K562 (cell line): Measurements from ENCODE around the gene STAB2.

Experiments used
- CREB1 ChIP-seq, 2 experiments: sonication (generic) in 1 of 2; formaldehyde crosslinking in 1 of 2; IDR thresholded peaks; 2 replicates each; pipeline versions ENCODE4 v1.6.1 to v1.8.0; 2012 to 2022; ENCODE audit warnings: inconsistent platforms in 1 of 2, mild to moderate bottlenecking in 1 of 2, missing genetic modification reagents in 1 of 2, moderate library complexity in 1 of 2
- CTBP1 ChIP-seq: fragments of 450-650 bp; IDR thresholded peaks from 2 replicates; pipeline ENCODE4 v1.6.1; 2016; ENCODE audit warnings: borderline replicate concordance
- EP300 ChIP-seq: IDR thresholded peaks from 2 replicates; pipeline ENCODE4 v1.6.1; 2012; ENCODE audit warnings: low read length, improper control_type of control experiment
- FOSL1 ChIP-seq: fragments of 200-800 bp; sonication (Bioruptor generic); conservative IDR thresholded peaks from 2 replicates; pipeline ENCODE4 v1.6.1; 2016; ENCODE audit warnings: missing genetic modification characterization, missing compliant biosample characterization
- HBP1 ChIP-seq: fragments of 450-650 bp; formaldehyde crosslinking; IDR thresholded peaks from 2 replicates; pipeline ENCODE4 v1.4.0; 2022; ENCODE audit warnings: missing genetic modification characterization
- MAX ChIP-seq: sonication (generic); formaldehyde crosslinking; IDR thresholded peaks from 2 replicates; pipeline ENCODE4 v1.9.0; 2022; ENCODE audit warnings: mild to moderate bottlenecking, missing genetic modification reagents
- NR4A1 ChIP-seq, 2 experiments: fragments of 250-450 bp in 1 of 2; fragments of 450-650 bp in 1 of 2; sonication (Bioruptor Pico) in 1 of 2; IDR thresholded peaks; 2 replicates each; pipeline versions ENCODE4 v1.4.0 to v1.6.1; 2016 to 2020; ENCODE audit warnings: mild to moderate bottlenecking in 2 of 2, missing compliant biosample characterization in 1 of 2, missing genetic modification characterization in 1 of 2, moderate library complexity in 1 of 2
- POLR2AphosphoS5 ChIP-seq: IDR thresholded peaks from 2 replicates; pipeline ENCODE4 v1.6.1; 2011; ENCODE audit warnings: mild to moderate bottlenecking, low read depth, low read length, moderate library complexity; ENCODE audit not compliant: control insufficient read depth, insufficient read depth
- RFX1 ChIP-seq: fragments of 450-650 bp; IDR thresholded peaks from 2 replicates; pipeline ENCODE4 v1.6.1; 2016; ENCODE audit warnings: mild to moderate bottlenecking, moderate library complexity
- SMARCC2 ChIP-seq: fragments of 450-650 bp; IDR thresholded peaks from 2 replicates; pipeline ENCODE4 v1.6.1; 2017; ENCODE audit warnings: antibody characterized with exemption, moderate library complexity, mild to moderate bottlenecking, low read depth
- YY1 ChIP-seq, 3 experiments: IDR thresholded peaks; 2 replicates each; pipeline ENCODE4 v1.6.1; 2011; ENCODE audit warnings: low read length in 2 of 3, mild to moderate bottlenecking in 2 of 3, moderate library complexity in 2 of 3, borderline replicate concordance in 1 of 3, control low read depth in 1 of 3, low read depth in 1 of 3; ENCODE audit not compliant: insufficient read depth in 3 of 3, insufficient replicate concordance in 2 of 3, control insufficient read depth in 1 of 3, insufficient read length in 1 of 3; ENCODE audit errors: extremely low read depth in 1 of 3
- ZNF785 ChIP-seq: fragments of 250-450 bp; sonication (Bioruptor Pico); IDR thresholded peaks from 2 replicates; pipeline ENCODE4 v1.4.0; 2020; ENCODE audit warnings: mild to moderate bottlenecking
- TF ChIP-seq, protein P1 (sequence below): fragments of 450-650 bp; formaldehyde crosslinking; IDR thresholded peaks from 2 replicates; pipeline ENCODE4 v1.4.0; 2022; ENCODE audit warnings: missing genetic modification characterization

- TF ChIP-seq HBP1 (CRISPR knock-in tag) (no peak), NR4A1 (CRISPR knock-in tag; IDR thresholded peaks at IDR 0.05) (no peak), NR4A1 (tag; IDR thresholded peaks at IDR 0.05) (no peak), RFX1 (no peak), FOSL1 (tag) (no peak), MAX (no peak), CREB1 (IDR thresholded peaks at IDR 0.05) (no peak), CREB1 (CRISPR knock-in tag; IDR thresholded peaks at IDR 0.05) (no peak), EP300 (no peak), POLR2AphosphoS5 (no peak), SMARCC2 (no peak), YY1 (IDR thresholded peaks at IDR 0.05; ENCODE audit: borderline replicate concordance in 1 of 3, control insufficient read depth in 1 of 3, extremely low read depth in 1 of 3, insufficient read depth in 3 of 3, insufficient read length in 1 of 3, insufficient replicate concordance in 2 of 3, low read depth in 1 of 3, low read length in 2 of 3) (no peak), CTBP1 (no peak), ZNF785 (CRISPR knock-in tag) (no peak)
- TF ChIP-seq, protein P1, sequence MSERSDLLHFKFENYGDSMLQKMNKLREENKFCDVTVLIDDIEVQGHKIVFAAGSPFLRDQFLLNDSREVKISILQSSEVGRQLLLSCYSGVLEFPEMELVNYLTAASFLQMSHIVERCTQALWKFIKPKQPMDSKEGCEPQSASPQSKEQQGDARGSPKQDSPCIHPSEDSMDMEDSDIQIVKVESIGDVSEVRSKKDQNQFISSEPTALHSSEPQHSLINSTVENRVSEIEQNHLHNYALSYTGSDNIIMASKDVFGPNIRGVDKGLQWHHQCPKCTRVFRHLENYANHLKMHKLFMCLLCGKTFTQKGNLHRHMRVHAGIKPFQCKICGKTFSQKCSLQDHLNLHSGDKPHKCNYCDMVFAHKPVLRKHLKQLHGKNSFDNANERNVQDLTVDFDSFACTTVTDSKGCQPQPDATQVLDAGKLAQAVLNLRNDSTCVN (CRISPR knock-in tag) = no peak
Observed at GRCh38 chr12:103542078-103542477, 45.0 kb upstream of the STAB2 start.
